NT2/D1 (cell line): ENCODE measurements around the gene ADGB.

ENCODE experiments used
- SUZ12 ChIP-seq: IDR thresholded peaks from 2 replicates; pipeline ENCODE4 v1.6.1; 2011; ENCODE audit not compliant: insufficient read length, insufficient read depth; ENCODE audit errors: extremely low read depth
- YY1 ChIP-seq: IDR thresholded peaks from 2 replicates; pipeline ENCODE4 v1.6.1; 2011; ENCODE audit not compliant: insufficient read length, insufficient read depth
- ZNF274 ChIP-seq: IDR thresholded peaks from 2 replicates; pipeline ENCODE4 v1.6.1; 2011; ENCODE audit warnings: mild to moderate bottlenecking, low read depth, low read length

DNA sequence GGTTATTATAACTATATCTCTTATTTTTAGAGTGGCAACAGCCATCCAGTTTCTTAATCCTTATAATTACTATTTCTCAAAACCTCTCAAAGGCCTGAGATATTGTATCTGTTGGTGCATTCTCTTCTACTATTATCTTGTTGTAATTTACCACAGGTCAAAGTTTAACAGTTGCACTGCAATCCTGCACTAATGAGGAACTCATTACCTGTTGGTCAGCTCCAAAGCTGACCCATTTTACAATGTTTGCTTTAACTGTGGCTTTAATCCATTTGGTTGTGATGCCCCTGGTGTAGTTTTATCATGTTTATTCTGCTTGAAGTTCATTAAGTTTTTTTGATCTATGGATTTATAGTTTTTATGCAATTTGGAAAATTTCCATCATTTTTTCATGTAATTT lies 6.3 kb upstream of the ADGB start:
- TF ChIP-seq SUZ12, result no peak
- TF ChIP-seq ZNF274, result no peak
- TF ChIP-seq YY1, result no peak
